Esophagus squamous epithelium (tissue), 5 donors: Measurements from ENCODE around the gene PTPRO. TPM values are rescaled to one million over a fixed set of nuclear protein-coding genes. Genes with fewer than 3 reads are reported as not detected.

Experiments
- DNase-seq: peaks from one replicate; lab custom pipeline; 2025; lab: John Stamatoyannopoulos, UW
- H3K27ac ChIP-seq, 4 donors: fragments of 200-600 bp; sonication (generic); one replicate each; pipeline ENCODE4 v1.5.1; 2016 to 2019; ENCODE audit warnings: mild to moderate bottlenecking in 1 of 4
- H3K27me3 ChIP-seq, 4 donors: fragments of 200-600 bp; sonication (generic); 1 replicate in 3 of 4; 2 replicates in 1 of 4; pipeline versions ENCODE4 v1.5.1 to v1.6.0; 2017 to 2021; ENCODE audit warnings: antibody characterized with exemption in 1 of 4
- H3K36me3 ChIP-seq, 3 donors: fragments of 200-600 bp; sonication (generic); one replicate each; pipeline ENCODE4 v1.5.1; 2016 to 2019
- H3K4me1 ChIP-seq, 3 donors: fragments of 200-600 bp; sonication (generic); one replicate each; pipeline ENCODE4 v1.5.1; 2017 to 2019
- H3K4me3 ChIP-seq, 4 donors: fragments of 200-600 bp; sonication (generic); 1 replicate in 3 of 4; 2 replicates in 1 of 4; pipeline ENCODE4 v1.5.1; 2016 to 2019; ENCODE audit warnings: mild to moderate bottlenecking in 2 of 4, moderate library complexity in 1 of 4
- H3K9me3 ChIP-seq, 3 donors: fragments of 200-600 bp; sonication (generic); one replicate each; pipeline ENCODE4 v1.5.1; 2016 to 2019
- POLR2A ChIP-seq, 4 donors: fragments of 450-650 bp; IDR thresholded peaks; one replicate each; pipeline ENCODE4 v1.6.1; 2017; ENCODE audit warnings: antibody characterized with exemption in 4 of 4, mild to moderate bottlenecking in 4 of 4, moderate library complexity in 3 of 4
- WGBS, 2 donors: methylation state at CpG; one replicate each; pipeline ENCODE4 v1.1.5; 2018; 5-methylcytosine and 5-hydroxymethylcytosine counted together
- intact Hi-C: fragments of 100-400 bp; cut with DNase I; formaldehyde crosslinking; loops from one replicate; pipeline ENCODE4 v1.15.0; 2022
- total RNA-seq, 4 donors: library from RNA; depleted of rRNA; stranded (reverse); fragments of >200 nt; gene quantifications; one replicate each; pipeline ENCODE4 v1.1.0, GENCODE V29; 2016
- TF ChIP-seq, protein P1 (sequence below), 6 experiments: fragments of 450-650 bp in 4 of 6; fragments of 200-600 bp in 2 of 6; sonication (generic) in 2 of 6; IDR thresholded peaks; one replicate each; pipeline ENCODE4 v1.5.1; 2016 to 2019; ENCODE audit warnings: antibody characterized with exemption in 6 of 6, mild to moderate bottlenecking in 4 of 6, moderate library complexity in 4 of 6
- donor health status: DM: yes; HTN: yes; CAD: no.

PTPRO gene
- total RNA-seq, 4 donors from 2014 or later: 0.13 to 1.4 (median 0.76) TPM; not detected in 1

DNA sequence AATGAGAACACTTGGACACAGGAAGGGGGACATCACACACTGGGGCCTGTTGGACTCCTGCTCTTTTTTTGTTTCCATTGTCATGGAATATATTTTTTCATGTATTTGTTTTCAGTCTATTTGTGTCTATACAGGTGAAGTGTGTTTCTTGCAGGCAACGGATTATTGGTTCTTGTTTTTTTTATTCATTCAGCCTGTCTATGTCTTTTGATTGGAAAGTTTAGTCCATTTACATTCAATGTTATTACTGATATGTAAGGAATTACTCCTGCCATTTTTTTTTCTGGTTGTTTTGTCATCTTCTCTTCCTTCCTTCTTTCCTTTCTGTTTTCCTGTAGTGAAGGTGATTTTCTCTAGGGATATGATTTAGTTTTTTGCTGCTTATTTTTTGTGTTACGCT is 18.0 kb upstream of the PTPRO start:
- DNase-seq: no peak
- intact Hi-C loops: no loop called here
- Histone ChIP-seq H3K27ac (no peak overlapping the region), H3K4me3 (no peak overlapping the region), H3K9me3 (no peaks in the 10 kb centered on the region), H3K4me1 (no peaks in the 10 kb centered on the region), H3K36me3 (no peaks in the 10 kb centered on the region), H3K27me3 (peaks cover 0 to 5% (median 0%) of the 10 kb centered on the region in 4 donors)
- no peak for TF ChIP-seq POLR2A (IDR thresholded peaks at IDR 0.05)
- TF ChIP-seq, protein P1, sequence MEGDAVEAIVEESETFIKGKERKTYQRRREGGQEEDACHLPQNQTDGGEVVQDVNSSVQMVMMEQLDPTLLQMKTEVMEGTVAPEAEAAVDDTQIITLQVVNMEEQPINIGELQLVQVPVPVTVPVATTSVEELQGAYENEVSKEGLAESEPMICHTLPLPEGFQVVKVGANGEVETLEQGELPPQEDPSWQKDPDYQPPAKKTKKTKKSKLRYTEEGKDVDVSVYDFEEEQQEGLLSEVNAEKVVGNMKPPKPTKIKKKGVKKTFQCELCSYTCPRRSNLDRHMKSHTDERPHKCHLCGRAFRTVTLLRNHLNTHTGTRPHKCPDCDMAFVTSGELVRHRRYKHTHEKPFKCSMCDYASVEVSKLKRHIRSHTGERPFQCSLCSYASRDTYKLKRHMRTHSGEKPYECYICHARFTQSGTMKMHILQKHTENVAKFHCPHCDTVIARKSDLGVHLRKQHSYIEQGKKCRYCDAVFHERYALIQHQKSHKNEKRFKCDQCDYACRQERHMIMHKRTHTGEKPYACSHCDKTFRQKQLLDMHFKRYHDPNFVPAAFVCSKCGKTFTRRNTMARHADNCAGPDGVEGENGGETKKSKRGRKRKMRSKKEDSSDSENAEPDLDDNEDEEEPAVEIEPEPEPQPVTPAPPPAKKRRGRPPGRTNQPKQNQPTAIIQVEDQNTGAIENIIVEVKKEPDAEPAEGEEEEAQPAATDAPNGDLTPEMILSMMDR (IDR thresholded peaks at IDR 0.05): no peak
- WGBS, 2 donors: 88 to 93% methylated on average over 2 of the region's 2 CpGs

DNA sequence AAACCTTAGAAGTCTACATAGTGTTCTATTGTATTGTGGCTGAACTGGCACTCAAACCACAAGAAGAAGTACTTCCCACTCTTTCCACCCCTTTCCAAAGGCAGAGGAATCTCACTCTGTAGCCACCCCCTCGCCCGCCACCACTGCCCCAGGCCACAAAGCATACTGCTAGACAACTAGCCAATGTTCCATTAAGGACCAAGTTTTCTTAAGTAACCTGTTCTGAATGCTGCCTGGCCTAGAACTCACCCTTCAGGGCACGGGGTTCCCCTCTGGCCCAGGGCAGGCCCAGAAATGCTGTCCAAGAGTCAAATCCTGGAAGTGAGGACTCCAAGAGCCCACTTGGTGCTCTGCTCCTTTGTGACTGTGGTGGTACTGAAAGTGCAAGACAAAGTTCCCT is 15.7 kb upstream of the PTPRO start:
- no peak overlapping the region for H3K4me3 ChIP-seq
- H3K27ac ChIP-seq: no peak overlapping the region
- H3K36me3 ChIP-seq: no peaks in the 10 kb centered on the region
- TF ChIP-seq, protein P1 (IDR thresholded peaks at IDR 0.05): no peak
- TF ChIP-seq POLR2A (IDR thresholded peaks at IDR 0.05): no peak
- no peaks in the 10 kb centered on the region for H3K27me3 ChIP-seq
- intact Hi-C loops: no loop called here
- WGBS, 2 donors: 75 to 86% methylated on average over 1 to 3 of the region's 3 CpGs
- no peaks in the 10 kb centered on the region for H3K9me3 ChIP-seq
- DNase-seq: no peak
- H3K4me1 ChIP-seq: no peaks in the 10 kb centered on the region

DNA sequence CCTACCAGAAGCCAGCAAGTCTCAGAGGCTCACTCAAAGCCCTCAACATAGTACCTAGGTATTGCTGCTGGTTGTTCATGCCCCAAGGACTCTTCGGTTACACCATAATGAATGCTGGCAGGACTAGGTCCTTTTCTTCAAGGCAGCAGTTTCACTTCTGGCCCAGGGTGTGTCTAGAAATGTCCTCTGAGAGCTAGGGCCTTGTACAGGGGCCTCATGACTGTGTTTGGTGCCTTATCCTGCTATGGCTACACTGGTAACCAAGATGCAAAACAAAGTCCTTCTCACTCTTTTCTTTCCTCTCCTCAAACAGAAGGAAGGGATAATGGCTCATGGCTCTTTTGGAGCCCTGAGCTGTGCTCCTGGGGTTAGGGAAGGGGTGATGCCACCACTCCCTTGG is 15.2 kb upstream of the PTPRO start:
- intact Hi-C loops: no loop called here
- TF ChIP-seq POLR2A (IDR thresholded peaks at IDR 0.05): no peak
- TF ChIP-seq, protein P1 (IDR thresholded peaks at IDR 0.05): no peak
- 73 to 100% methylated on average over 1 of the region's 1 CpG for WGBS, 2 donors
- Histone ChIP-seq H3K36me3 (no peaks in the 10 kb centered on the region), H3K4me1 (no peaks in the 10 kb centered on the region), H3K27ac (no peak overlapping the region), H3K27me3 (no peaks in the 10 kb centered on the region), H3K9me3 (no peaks in the 10 kb centered on the region), H3K4me3 (no peak overlapping the region)
- no peak for DNase-seq

DNA sequence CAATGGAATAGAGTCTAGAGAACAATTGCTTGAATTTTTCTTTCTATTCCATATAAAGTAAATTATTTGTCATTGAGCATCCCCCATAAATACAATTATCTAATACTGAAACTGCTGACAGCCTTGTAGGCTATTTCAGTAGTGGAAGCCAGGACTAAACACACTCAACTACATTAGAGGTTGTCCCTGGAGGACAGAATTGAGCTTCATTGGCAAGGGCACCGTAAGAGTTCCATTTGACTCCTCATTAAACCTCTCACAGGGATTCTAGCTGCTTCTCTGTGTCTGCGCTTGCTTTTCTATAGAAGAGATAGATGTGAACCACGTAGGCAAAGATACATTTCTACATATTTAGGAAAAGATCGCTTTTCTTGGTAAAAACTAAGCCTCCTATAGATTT is 3.5 kb upstream of the PTPRO start:
- no peak for DNase-seq
- TF ChIP-seq, protein P1 (IDR thresholded peaks at IDR 0.05): no peak
- no peak for TF ChIP-seq POLR2A (IDR thresholded peaks at IDR 0.05)
- Histone ChIP-seq H3K27ac (no peak overlapping the region), H3K27me3 (peaks cover 0 to 61% (median 0%) of the 10 kb centered on the region in 4 donors), H3K9me3 (no peaks in the 10 kb centered on the region), H3K36me3 (no peaks in the 10 kb centered on the region), H3K4me3 (no peak overlapping the region), H3K4me1 (peaks cover 6 to 14% (median 10%) of the 10 kb centered on the region in 3 donors)
- intact Hi-C loops: no loop called here
- WGBS, 2 donors: 73 to 78% methylated on average over 4 of the region's 4 CpGs

DNA sequence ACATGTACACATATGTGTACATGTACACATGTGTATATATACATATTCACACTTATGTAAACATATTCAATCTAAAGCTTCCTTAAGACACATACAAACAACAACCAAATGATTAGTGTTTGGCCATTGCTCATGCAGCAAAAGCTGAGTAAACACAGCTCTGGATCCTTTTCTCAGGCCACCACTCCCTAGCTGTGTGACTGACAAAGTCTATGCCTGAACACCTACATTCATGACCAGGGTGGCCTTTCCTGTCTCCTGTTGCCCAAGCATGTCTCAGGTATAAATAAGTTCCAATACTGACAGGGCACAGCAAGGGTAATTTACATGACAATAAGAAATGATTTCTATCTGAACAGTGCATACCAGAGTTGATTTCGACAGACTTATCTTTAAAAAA is 1.4 kb upstream of the PTPRO start:
- Histone ChIP-seq H3K36me3 (no peaks in the 10 kb centered on the region), H3K27ac (no peak overlapping the region), H3K4me3 (no peak overlapping the region), H3K4me1 (peaks cover 6 to 14% (median 10%) of the 10 kb centered on the region in 3 donors), H3K9me3 (no peaks in the 10 kb centered on the region), H3K27me3 (peaks cover 0 to 67% (median 2%) of the 10 kb centered on the region in 4 donors)
- no peak for DNase-seq
- intact Hi-C loops: no loop called here
- WGBS, 2 donors: 29 to 38% methylated on average over 1 of the region's 1 CpG
- TF ChIP-seq, protein P1 (IDR thresholded peaks at IDR 0.05): no peak
- no peak for TF ChIP-seq POLR2A (IDR thresholded peaks at IDR 0.05)
